Measurements from ENCODE around the gene FAM72B. TPM values are rescaled to one million over a fixed set of nuclear protein-coding genes. Genes with fewer than 3 reads are reported as not detected.
"Not testable (repeated sequence)": the region's sequence is repeated elsewhere in the genome, so short reads cannot be mapped to it uniquely, and the experiment has no call there.

Gene FAM72B
- total RNA-seq, 1 donor from 2014 or later, result 10.3 TPM

DNA sequence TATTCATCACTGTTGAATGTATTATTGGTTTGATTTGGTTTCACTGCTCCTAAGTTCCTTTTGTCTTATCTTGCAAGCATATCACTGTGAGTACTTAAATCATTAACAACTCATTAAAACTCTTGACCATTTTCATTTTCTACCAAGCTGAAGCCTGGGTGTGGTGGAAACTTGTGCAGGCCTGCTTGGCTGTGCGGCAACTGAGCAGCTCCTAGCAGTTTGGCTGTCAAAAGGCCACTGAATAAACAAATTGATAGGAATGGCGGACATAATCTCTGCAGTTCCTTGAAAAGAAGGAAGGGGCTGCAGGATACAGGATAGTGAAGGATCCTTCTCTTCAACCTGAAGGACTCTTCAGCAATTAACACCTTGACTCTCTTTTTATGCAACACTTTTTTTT lies 26.6 kb upstream of the FAM72B start:
- H3K4me1 Mint-ChIP-seq; H3K36me3 Mint-ChIP-seq (ENCODE audit: low read depth); H3K9me3 Mint-ChIP-seq; DNase-seq (ENCODE audit: low read depth, low spot score); H3K27me3 Mint-ChIP-seq (ENCODE audit: low read depth); H3K27ac Mint-ChIP-seq (ENCODE audit: unreplicated experiment); H3K4me3 Mint-ChIP-seq: not testable (repeated sequence)

GRCh38 chr1:121208375-121208774 lies 24.2 kb upstream of the FAM72B start:
- H3K27ac Mint-ChIP-seq (ENCODE audit: unreplicated experiment); H3K27me3 Mint-ChIP-seq (ENCODE audit: low read depth); H3K4me1 Mint-ChIP-seq; H3K4me3 Mint-ChIP-seq; H3K9me3 Mint-ChIP-seq; H3K36me3 Mint-ChIP-seq (ENCODE audit: low read depth); DNase-seq (ENCODE audit: low read depth, low spot score): not testable (repeated sequence)

GRCh38 chr1:121207328-121207727 lies 23.2 kb upstream of the FAM72B start:
- not testable (repeated sequence) for H3K9me3 Mint-ChIP-seq; H3K4me1 Mint-ChIP-seq; H3K27ac Mint-ChIP-seq (ENCODE audit: unreplicated experiment); H3K36me3 Mint-ChIP-seq (ENCODE audit: low read depth); H3K27me3 Mint-ChIP-seq (ENCODE audit: low read depth); DNase-seq (ENCODE audit: low read depth, low spot score); H3K4me3 Mint-ChIP-seq

DNA sequence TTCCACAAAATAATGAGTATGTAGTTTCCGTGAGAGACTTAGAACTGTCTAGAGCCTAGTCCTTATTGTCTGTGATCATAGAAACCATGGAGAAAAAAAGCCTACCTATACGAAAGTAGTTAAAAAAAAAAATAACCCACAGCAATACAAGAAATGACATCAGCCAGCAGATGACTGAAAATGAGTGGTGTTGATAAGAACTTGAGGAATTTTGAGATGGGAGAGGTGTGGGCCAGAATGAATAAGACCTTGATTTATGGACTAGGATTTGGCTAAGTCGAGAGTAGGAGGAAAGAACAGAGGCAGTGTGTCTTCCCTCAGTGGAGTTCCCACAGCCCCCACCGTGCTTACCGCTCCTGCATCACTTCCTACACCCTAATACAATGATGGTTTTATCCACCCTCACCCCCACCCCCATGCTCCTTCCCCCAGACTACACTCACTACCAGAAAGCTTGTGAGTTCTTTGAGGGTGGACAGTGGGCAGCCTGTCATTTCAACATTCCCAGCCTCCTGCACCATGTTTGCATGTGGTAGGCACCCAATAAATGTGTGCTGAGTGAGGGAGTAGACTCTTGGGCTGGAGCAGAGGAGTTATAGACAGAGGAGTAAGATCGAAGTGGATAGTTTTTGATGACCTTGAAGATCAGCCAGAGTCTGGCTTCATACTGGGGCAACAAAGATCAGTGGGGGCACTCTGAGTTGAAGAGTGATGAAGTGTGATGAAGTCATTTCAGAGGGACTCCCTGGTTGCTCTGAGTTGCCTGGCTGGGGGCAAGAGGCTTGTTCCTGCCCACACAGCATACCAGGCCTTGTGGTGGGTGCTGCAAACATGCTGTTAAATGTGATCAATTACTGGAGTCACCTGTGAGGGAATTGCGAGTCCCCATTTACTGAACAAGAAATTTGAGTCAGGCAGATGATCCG lies 21.9 kb upstream of the FAM72B start:
- not testable (repeated sequence) for H3K36me3 Mint-ChIP-seq (ENCODE audit: low read depth); H3K9me3 Mint-ChIP-seq; H3K4me3 Mint-ChIP-seq; H3K27me3 Mint-ChIP-seq (ENCODE audit: low read depth); H3K4me1 Mint-ChIP-seq; DNase-seq (ENCODE audit: low read depth, low spot score)
- peak overlapping the region; percentile 50 for H3K27ac Mint-ChIP-seq (ENCODE audit: unreplicated experiment)

DNA sequence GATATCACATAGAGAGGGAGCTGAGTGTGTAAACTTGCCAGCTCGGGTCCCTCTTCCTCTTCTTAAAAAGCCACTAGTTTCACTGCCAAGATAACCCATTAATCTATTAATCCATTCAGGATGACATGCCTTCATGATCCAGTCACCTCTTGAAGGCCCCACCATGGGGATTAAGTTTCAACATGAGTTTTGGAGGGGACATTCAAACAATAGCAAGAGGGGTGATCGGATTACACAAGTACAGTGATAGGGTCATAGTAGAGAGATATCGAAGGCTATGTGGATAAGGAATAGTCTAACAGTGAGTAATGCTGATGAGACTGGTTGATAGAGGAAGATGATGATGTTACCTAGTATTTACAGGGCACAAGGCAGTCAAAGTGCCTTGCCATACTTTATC lies 18.8 kb upstream of the FAM72B start:
- not testable (repeated sequence) for H3K27me3 Mint-ChIP-seq (ENCODE audit: low read depth); H3K4me3 Mint-ChIP-seq; H3K4me1 Mint-ChIP-seq; H3K27ac Mint-ChIP-seq (ENCODE audit: unreplicated experiment); H3K9me3 Mint-ChIP-seq; DNase-seq (ENCODE audit: low read depth, low spot score); H3K36me3 Mint-ChIP-seq (ENCODE audit: low read depth)

GRCh38 chr1:121200985-121201981 lies 17.1 kb upstream of the FAM72B start:
- H3K4me3 Mint-ChIP-seq; H3K27ac Mint-ChIP-seq (ENCODE audit: unreplicated experiment); H3K9me3 Mint-ChIP-seq; H3K36me3 Mint-ChIP-seq (ENCODE audit: low read depth); H3K4me1 Mint-ChIP-seq; DNase-seq (ENCODE audit: low read depth, low spot score); H3K27me3 Mint-ChIP-seq (ENCODE audit: low read depth): not testable (repeated sequence)

- DNase-seq (ENCODE audit: low read depth, low spot score); H3K9me3 Mint-ChIP-seq; H3K27me3 Mint-ChIP-seq (ENCODE audit: low read depth); H3K27ac Mint-ChIP-seq (ENCODE audit: unreplicated experiment); H3K4me1 Mint-ChIP-seq; H3K36me3 Mint-ChIP-seq (ENCODE audit: low read depth); H3K4me3 Mint-ChIP-seq: not testable (repeated sequence)
These were observed 16.1 kb upstream of the FAM72B start for GRCh38 chr1:121200232-121200631.

DNA sequence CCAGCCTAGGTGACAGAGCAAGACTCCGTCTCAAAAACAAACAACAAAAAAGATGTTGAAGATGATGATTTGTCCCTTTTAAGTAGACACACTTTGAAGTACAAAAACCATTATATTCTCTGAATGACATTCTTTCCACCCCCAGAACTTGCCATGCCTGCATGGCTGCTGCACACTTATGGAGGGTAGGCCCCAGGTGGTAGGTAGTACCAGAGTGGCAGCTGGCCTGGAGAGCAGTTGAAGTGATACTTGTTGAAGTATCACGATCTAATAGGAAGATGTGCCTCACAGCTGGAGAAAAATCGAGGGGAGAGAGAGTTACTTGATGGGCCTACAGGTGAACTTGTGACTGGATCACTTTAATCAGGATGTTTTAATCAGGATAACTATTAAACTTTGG lies 15.6 kb upstream of the FAM72B start:
- not testable (repeated sequence) for H3K4me1 Mint-ChIP-seq; H3K27me3 Mint-ChIP-seq (ENCODE audit: low read depth); DNase-seq (ENCODE audit: low read depth, low spot score); H3K4me3 Mint-ChIP-seq; H3K27ac Mint-ChIP-seq (ENCODE audit: unreplicated experiment); H3K9me3 Mint-ChIP-seq; H3K36me3 Mint-ChIP-seq (ENCODE audit: low read depth)

DNA sequence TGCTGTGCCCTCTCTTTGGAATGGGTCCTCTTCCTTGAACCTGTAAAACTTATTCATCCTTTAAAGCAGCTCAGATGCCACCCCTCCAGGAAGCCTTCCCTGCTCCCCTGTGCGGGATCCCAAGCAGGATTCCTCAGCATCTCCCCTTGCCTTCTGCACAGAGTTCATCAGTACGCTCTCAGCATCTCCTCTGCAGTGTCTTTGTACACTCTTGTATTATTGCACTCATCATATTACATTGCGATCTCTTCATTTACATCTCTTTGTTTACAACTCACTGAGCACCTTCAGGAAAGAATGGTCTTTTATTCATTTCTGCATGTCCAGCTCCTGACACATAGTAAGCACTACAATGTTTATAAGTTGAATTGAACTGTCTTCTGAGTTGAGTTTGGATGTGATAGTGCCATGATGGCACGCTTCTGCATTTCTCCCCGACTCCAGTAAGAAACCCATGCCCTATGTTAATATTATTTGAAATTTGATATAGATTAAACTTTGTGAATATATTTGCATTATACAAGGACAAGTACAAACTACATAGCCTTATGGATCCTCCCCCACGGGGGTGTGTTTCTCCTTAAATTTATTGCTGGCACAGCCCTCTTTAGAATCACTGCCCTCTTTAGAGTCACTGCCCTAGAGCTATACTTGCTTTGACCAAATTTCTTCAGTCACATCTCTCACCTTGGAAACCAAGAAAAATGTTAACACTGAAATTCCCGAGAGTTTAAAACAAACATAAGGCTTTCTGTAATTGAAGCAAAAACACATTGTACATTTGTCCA lies 13.1 kb upstream of the FAM72B start:
- H3K9me3 Mint-ChIP-seq; H3K27me3 Mint-ChIP-seq (ENCODE audit: low read depth); H3K36me3 Mint-ChIP-seq (ENCODE audit: low read depth); H3K4me1 Mint-ChIP-seq; DNase-seq (ENCODE audit: low read depth, low spot score); H3K27ac Mint-ChIP-seq (ENCODE audit: unreplicated experiment); H3K4me3 Mint-ChIP-seq: not testable (repeated sequence)

DNA sequence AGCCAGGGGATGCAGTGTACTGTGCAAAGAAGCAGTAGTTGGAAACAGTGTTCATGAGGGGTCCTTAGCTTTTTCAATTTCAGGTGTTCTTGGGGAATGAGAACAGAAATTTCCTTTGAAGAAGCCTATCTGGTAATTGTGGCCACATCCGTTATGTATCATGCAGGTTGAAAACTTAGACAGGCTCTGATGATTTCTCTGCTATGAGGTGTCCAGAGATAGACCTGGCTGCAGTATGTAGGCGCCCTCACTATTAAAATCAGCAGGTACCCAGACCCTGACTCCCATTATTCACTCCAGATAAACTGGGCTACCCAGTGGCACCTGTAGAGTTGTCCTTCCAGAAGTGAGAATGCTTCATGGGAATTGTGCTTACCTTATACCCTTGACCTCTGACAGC lies 8.4 kb upstream of the FAM72B start:
- not testable (repeated sequence) for H3K9me3 Mint-ChIP-seq; H3K27me3 Mint-ChIP-seq (ENCODE audit: low read depth); H3K36me3 Mint-ChIP-seq (ENCODE audit: low read depth); DNase-seq (ENCODE audit: low read depth, low spot score); H3K27ac Mint-ChIP-seq (ENCODE audit: unreplicated experiment); H3K4me3 Mint-ChIP-seq; H3K4me1 Mint-ChIP-seq

DNA sequence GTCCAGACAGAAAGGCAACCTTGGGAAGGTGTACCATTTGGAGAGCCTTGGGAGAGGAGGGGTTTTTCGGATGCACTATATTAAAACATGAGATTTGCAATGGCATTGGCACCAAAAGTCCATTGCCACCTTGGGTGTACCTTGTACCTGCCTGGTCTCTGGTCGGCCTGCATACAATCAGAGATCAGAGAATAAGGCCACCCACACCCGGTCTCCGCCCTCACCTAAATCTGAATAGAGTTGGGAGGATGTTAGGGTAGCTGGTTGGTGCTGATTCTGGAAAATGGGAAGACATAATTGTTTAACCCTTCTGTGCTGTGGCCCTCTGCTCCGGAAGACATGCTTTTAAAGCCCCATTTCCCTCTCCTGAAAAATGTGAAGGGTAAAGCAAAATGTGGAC lies 3.8 kb upstream of the FAM72B start:
- H3K9me3 Mint-ChIP-seq; H3K27ac Mint-ChIP-seq (ENCODE audit: unreplicated experiment); H3K27me3 Mint-ChIP-seq (ENCODE audit: low read depth); H3K4me1 Mint-ChIP-seq; DNase-seq (ENCODE audit: low read depth, low spot score); H3K36me3 Mint-ChIP-seq (ENCODE audit: low read depth): not testable (repeated sequence)
- peak overlapping the region; percentile 85 for H3K4me3 Mint-ChIP-seq

- not testable (repeated sequence) for H3K27me3 Mint-ChIP-seq (ENCODE audit: low read depth); H3K4me3 Mint-ChIP-seq; H3K9me3 Mint-ChIP-seq; DNase-seq (ENCODE audit: low read depth, low spot score); H3K36me3 Mint-ChIP-seq (ENCODE audit: low read depth); H3K4me1 Mint-ChIP-seq; H3K27ac Mint-ChIP-seq (ENCODE audit: unreplicated experiment)
These were observed 2.1 kb upstream of the FAM72B start for GRCh38 chr1:121186191-121186590.

- peak overlapping the region; percentile 95 for H3K4me3 Mint-ChIP-seq
- not testable (repeated sequence) for H3K27me3 Mint-ChIP-seq (ENCODE audit: low read depth); H3K4me1 Mint-ChIP-seq; H3K9me3 Mint-ChIP-seq; H3K36me3 Mint-ChIP-seq (ENCODE audit: low read depth); DNase-seq (ENCODE audit: low read depth, low spot score); H3K27ac Mint-ChIP-seq (ENCODE audit: unreplicated experiment)
These were observed 1.1 kb upstream of the FAM72B start for GRCh38 chr1:121185140-121185708.

Data from neural crest cell (in vitro differentiated cells).